HG03139 (cell line): ENCODE measurements around the gene LRRK2.
"Not testable (repeated sequence)": the region's sequence is repeated elsewhere in the genome, so short reads cannot be mapped to it uniquely, and the experiment has no call there.

Experiments
- ATAC-seq: cut with Tn5 transposase; IDR thresholded peaks from one replicate; pipeline ENCODE4 v1.9.1; 2021; ENCODE audit not compliant: unreplicated experiment

Gene LRRK2

GRCh38 chr12:40211186-40211585 lies 13.6 kb upstream of the LRRK2 start:
- ATAC-seq = not testable (repeated sequence)

GRCh38 chr12:40212566-40212965 lies 12.2 kb upstream of the LRRK2 start:
- ATAC-seq = no peak

DNA sequence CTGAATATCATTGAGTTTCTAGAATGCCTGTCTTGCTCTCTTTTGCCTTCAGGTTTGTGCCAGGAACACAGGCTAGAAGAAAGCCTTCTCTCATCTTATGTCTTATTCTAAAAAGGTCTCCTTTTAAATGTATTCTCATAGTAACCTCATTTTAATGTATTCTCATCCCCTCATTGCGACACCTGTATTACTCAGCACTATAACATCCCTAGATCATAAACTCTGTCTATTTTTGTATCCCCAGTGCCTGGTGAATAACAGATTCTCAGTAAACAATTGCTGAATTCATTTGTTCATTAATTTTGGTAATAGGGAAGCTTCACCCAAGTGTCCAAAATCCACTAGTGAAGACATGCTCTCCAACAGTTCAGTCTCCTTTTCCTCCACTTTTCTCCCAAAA lies 8.8 kb upstream of the LRRK2 start:
- no peak for ATAC-seq

GRCh38 chr12:40216516-40217288 lies 8.1 kb upstream of the LRRK2 start:
- ATAC-seq = no peak

GRCh38 chr12:40219760-40220159 lies 5.0 kb upstream of the LRRK2 start:
- no peak for ATAC-seq

DNA sequence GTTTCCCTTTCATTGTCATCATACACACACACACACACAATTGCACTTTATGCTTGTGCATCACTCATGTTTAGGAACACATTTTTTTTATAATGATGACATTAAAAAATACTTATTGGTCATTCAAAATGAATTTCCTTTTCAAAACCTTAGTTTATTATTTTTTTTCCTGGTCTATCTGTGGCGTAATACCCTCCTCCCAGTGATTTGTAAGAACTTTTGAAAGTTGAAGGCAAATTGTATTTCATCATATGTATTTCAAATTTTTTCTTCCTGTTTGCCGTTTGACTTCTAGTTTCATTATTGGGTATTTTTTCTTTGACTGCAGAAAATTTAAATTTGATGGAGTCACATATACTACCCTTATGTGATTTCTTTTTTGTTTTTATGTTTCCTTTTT lies 2.5 kb upstream of the LRRK2 start:
- ATAC-seq = no peak

DNA sequence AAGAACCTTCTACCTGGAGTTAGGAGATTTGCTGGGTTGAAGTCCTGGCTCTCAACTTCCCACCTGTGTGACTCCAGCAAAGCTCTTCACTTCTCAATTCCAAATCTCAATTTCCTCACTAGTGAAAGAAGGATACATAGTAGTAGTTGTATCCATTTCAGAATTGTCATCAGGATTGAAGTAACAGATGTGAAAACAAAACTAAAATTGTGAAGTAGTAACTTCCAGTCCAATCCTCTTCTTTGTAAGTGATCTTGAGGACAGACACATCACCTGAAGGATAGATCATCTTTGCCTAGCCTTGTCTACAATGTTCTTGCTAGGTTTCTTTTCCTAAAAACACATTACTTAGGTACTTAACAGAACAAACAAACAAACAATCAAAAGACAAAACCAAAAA lies 1.2 kb upstream of the LRRK2 start:
- ATAC-seq = no peak

- ATAC-seq = no peak
Observed at GRCh38 chr12:40225337-40225983, 663 bp downstream of the LRRK2 start.

DNA sequence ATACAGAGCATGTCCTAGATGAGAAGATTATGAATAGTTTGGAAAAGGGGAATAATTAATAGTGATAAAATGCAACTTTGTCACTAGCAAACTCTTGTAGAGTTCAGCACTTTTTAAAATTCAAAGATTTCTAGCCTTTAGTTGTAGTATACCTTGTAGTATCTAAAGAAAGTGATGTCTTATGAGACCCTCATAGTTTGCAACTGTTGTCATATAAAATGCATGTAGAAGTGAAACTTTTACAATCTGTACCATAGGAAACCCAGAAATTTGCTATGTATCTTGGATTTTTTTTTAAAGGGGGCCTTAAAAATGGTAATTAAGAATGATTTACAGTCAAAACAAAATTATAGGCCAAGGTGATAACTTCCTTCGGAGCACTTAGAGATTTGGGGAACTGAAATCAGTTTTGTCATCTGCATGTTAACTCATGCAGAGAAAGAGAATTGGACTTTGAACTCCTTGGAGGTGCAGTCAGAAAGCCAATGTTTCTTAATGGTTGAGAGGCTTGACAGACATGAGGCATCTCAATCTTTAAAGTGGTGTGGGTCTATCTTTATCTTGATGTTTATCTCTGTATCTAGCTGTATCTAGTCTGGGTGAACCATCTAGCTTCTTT lies 1.3 kb downstream of the LRRK2 start:
- ATAC-seq = peak; percentile 57

DNA sequence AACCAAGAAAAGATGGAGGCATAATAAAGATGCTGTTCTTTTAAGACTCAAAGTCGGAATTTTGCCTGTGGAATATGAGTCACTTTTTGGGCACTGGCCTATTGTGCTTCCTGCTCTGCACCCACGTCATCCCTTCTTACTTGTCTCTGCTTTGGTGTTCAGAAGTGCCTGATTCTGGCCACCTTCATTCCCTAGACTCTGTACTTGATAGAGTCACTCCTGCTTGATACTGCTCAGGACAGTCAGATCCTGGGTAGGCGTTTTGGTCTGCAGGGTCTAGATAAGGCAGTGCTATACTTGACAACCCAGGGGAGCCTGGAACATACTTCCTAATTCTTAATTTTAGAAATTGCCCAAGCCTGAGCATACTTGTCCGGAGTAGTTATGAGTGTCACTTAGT lies 1.9 kb downstream of the LRRK2 start:
- ATAC-seq = no peak

GRCh38 chr12:40227447-40227846 lies 2.6 kb downstream of the LRRK2 start:
- ATAC-seq = no peak

DNA sequence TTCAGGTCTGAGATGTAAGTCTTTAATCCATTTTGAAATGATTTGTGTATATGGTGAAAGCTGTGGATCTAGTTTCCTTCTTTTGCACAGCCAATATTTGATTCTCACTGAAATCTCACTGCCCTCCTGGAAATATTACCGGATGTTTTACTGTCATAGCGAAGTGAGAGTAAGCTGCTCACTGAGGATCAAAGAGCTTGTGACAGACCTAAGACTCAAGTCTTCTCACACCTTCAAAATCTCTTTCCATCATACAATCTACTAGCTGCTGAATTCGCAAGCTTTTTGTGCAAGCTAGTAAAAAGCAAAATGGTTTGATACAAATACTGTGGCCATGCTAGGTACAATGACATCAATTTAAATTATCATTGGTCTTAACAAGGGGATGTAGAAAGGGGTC lies 3.9 kb downstream of the LRRK2 start:
- no peak for ATAC-seq

DNA sequence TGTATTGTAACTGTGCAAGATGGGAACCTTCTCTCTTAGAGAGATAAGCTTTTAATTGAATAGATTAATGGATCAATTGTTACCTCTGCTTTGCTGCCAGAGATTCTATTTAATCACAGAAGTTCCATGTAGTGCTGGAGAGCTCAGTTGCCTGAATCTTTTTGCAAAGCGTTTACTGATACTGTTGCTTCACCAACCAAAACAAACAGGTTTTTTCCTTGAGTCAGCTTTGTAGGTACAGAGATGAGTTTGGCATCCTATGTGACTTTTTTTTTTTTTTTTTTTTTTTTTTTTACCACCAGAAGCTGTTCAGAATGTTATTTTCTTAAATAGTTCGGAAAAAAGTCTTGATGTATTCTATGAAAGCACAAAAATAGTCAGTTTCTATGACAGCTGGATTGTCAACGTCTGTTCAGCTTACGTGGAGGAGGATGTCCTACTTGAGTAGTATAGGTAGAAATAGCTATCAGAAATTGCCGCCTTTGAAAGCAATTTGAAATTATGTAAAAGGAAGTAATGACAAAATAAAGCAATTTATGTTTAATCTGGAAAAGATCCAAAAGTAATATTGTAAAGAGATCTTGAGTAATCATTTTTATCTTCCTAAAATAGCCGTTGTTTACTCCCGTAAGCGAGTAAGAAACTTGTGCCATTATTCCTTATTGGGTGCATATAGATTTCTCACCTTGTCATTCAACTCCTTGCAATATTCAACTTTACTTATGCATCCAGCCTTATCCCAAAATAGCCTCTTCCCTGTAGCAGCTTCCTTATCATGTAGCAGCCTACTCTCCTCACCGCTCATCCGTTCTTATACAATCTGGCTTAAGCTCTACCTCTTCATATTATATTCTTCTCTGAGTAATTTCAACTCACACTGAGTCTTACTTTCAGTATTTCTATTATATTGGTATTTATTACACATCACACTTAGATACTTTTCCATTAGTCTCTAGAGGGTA lies 5.2 kb downstream of the LRRK2 start:
- no peak for ATAC-seq

GRCh38 chr12:40232602-40233001 lies 7.8 kb downstream of the LRRK2 start:
- no peak for ATAC-seq

DNA sequence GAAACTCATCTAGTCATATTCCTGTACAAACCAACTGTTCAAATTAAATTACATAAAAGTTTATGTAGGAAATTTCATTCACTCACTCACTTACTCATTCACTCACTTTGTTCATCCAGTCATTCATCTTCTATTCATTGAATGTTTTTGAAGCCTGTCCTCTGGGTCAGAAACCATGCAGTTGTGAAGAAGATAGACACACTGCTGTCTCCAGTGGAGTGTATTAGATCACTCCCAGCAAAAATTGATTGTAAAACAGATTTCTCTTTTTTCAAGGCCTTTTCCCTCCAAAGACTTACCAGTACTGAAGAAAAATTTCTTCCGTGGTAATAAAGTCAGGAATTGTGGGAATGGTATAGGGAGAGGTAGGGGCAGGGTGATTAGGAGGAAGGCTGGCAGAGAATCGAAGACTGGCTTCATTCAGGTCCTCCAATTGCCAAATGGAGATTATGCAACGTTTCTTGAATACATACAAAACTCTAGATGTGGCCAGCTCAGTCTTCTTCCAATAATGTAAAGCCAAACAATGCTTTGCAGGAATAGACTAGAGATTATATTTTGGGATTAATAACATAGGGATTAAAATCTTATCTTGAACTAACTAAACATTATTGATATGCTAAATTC lies 9.1 kb downstream of the LRRK2 start:
- ATAC-seq = no peak

GRCh38 chr12:40236357-40236850 lies 11.6 kb downstream of the LRRK2 start:
- ATAC-seq = no peak

DNA sequence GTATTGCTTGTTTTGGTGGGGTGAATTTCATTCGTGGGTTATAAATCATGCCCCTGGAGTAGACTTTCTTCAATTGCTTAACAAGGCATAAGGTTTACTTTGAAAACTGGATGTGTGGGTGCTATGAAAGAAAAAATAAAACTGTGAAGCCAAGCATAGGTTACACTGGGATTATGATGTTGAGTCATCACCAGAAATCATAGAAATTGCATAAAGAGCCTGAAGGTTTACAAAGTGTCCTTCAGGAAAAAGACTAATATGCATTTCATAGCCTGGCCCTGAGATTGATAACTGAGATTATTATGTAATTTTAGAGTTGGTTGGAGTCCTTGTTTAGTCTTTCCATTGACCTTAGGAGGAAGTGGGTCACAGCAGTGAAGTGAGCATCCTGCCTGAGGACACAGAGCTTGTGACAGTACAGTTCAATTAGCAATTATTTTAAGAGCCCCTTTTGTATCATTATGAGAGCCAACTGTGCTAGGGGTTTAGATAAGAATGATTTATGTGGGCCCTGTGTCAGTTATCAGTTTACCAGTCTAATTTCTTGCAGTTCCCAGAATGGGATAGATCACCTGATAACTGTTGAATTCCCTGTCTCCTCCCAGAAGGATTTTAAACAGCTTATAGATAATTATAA lies 13.6 kb downstream of the LRRK2 start:
- no peak for ATAC-seq

DNA sequence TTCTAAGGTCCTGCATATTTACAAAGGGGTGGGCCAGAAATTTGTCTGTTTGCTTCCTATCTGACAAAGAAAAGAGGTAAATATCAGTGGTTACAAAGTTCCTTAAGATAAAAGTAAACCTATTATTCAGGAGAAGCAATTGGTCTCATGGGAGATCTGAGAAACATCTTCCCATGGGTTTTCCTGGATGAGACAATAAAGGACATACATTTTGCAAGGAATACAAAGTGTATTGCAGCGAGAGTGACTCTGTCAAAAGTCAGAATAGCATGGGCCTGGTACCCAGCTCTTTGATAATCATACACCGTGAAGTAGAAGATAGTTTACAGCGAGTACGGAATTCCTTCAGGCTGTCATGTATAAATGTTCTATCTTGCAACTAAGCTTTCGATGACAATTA lies 14.2 kb downstream of the LRRK2 start:
- ATAC-seq = no peak

GRCh38 chr12:40240779-40241178 lies 16.0 kb downstream of the LRRK2 start:
- no peak for ATAC-seq

GRCh38 chr12:40241741-40242140 lies 16.9 kb downstream of the LRRK2 start:
- no peak for ATAC-seq
